GM21529 (cell line): ENCODE results near the gene PAQR9.
"Not testable (repeated sequence)": the region's sequence is repeated elsewhere in the genome, so short reads cannot be mapped to it uniquely, and the experiment has no call there.

ENCODE experiments used
- ATAC-seq: cut with Tn5 transposase; IDR thresholded peaks from one replicate; pipeline ENCODE4 v1.9.1; 2021; ENCODE audit not compliant: unreplicated experiment

Gene PAQR9, protein sequence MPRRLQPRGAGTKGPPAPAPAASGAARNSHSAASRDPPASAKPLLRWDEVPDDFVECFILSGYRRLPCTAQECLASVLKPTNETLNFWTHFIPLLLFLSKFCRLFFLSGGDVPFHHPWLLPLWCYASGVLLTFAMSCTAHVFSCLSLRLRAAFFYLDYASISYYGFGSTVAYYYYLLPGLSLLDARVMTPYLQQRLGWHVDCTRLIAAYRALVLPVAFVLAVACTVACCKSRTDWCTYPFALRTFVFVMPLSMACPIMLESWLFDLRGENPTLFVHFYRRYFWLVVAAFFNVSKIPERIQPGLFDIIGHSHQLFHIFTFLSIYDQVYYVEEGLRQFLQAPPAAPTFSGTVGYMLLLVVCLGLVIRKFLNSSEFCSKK

DNA sequence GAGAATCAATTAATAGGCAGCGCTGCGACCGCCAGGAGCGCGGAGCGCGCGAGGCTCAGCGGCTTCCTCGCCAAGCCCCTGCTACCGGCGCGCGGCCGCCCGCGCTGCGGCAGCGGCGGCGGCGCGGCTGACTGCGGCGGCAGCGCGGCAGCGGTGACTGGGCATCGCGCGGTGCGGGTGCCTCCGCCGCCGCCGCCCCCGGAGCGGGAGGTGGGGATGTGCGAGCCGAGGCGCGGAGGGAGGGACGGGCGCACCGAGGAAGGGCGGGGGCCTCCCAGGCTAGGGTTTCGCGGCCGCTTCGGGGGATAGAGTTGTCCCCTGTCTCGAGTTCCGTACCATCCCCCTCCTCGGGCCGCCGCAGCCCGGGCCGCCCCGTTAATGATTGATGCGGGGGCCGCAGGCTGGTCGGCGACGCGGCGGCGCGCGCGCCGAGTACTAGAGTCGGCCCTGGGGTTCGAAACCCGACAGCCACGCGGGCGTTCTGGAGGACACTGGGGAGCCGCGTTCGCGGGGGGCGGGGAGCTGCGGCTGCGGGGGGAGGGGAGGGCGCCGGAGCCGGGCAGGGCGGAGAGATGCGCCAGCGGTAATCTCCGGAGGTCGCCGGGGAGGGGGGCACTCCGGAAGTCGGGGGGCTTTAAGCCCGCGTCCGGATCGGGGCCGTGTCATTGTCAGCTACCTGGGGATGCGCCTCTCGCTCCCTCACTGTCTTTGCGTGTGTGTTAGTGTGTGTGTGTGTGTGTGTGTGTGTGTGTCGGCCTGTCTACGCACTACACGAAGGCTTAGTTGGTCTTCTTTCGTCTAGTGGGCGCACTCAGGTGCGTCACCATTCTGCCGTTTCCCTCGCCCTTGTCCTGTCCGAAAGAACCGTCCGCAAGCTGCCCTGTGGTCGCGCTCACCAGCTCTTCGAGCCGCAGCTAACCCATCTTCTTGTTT is at the start of gene PAQR9:
TSS of gene PAQR9 (minus strand) at position 159 of the 933 bp plus-strand sequence. CDS start 338 bp downstream, outside the sequence.
- no peak for ATAC-seq

- no peak for ATAC-seq
These were observed 48.2 kb upstream of the PAQR9 start for GRCh38 chr3:143011705-143012104.

DNA sequence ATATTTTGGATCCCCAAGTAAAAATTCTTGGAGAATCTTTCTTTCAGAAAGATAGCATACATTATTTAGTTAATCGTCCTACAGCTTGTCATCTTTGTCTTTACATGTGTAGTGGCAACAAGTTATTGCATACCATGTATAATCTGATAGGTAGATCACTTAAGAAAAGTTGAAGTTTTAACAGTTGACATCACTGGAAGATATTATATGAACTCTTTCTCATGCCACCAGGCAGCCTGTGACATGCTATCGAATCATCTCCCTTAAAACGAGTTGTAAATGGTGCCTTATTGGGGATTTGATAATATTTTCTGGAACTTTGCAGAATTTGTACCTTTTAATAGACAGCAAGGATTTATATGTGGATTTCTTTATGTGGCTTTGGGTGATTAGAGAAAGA is 46.5 kb upstream of the PAQR9 start:
- no peak for ATAC-seq

GRCh38 chr3:143004823-143005222 is 41.3 kb upstream of the PAQR9 start:
- ATAC-seq = no peak

DNA sequence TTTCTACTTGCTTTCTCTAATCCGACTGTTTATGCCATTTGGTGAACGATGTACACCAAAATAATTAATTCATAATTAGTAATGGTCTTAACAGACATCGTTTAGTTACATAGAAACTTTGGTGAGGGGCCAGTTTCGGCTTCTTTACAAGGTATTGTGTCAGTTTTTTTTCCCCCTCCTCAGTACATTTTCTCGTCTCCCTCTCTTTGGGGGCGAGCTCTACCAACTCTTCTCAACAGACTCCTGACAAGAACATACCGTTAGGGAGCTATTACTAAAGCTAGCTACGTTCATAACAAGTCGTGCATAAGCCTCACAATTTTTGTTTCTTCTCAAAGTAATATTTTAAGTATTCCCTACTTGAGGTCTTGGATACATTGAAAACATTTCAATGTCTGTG is 39.3 kb upstream of the PAQR9 start:
- ATAC-seq = no peak

- peak; percentile 26 for ATAC-seq
These were observed 38.7 kb upstream of the PAQR9 start for GRCh38 chr3:143002083-143002712.

DNA sequence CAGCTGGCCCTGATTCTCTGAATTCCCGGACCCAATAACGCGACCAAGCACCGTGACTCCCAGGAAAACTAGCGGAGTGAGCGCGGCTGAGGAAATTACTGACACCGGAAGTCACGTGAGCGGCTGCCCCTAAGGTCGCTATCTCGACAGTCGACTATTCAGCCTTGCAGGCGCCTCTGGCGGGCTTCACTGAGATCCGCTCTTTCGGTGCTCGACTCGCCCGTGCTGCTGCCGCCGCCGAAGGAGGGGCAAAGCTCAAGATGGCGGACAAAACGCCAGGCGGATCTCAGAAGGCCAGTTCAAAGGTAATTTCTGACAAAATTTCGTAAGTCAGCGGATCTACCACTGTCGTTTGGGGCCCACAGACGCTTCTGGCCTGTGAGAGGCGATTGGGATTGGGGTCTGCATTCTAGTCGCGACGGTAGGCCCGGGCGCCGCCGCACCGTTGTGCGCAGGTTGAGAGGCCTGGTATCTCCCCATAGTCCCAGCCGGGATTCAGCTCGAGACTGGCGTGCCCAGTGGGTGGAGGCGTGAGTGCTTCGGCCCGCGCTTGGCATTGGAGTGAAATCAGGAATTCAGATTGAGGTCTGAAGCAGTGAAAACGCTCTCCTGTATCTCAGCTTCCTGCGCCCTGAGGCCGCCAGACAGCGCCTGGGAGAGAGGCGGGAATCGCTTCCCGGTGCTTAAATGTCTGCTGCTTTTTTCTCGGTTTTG is 38.1 kb upstream of the PAQR9 start, which contains the start of gene U2SURP:
TSS of gene U2SURP (plus strand) at position 202 of the 714 bp plus-strand sequence. CDS start at position 261, 59 bp downstream.
- ATAC-seq = peak; percentile 83

- peak; percentile 71 for ATAC-seq
These were observed 37.5 kb upstream of the PAQR9 start for GRCh38 chr3:143001034-143001368.

DNA sequence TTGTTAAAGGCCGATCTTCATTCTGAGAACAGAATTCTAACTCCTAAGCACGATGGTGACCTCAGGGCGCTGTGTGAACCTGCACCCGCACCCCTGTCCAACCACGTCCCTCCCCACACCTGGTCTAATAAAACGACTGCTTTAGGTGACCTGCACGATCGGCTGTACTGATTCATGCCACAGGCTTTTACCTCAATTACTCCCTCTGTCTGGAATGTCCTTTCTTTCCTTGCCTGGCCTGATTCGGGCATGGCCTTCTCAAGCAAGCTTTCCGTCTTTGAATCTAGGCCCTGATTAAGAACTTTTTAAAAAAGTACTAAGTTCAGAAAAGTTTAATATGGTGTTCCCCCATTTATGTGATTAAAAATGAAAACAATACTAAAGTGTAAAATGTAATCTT is 37.1 kb upstream of the PAQR9 start:
- ATAC-seq = no peak

GRCh38 chr3:142999881-143000280 is 36.4 kb upstream of the PAQR9 start:
- ATAC-seq = no peak

DNA sequence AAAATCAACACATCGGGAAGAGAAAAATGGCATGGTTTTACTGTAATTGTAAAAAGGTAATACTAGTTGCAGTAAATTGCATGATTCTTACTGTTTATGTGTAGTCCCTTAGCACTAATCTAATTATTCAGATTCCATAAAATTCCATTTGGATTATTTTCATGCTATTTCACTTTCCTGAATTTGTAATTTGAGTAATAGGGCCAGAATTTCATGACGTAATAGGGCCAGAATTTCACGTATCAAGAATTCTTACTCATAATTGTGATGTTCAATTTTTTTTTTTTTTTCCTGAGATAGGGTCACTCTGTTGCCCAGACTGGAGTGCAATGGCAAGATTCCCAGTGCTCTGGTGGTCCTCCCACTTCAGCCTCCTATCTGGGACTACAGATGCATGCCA is 35.0 kb upstream of the PAQR9 start:
- no peak for ATAC-seq

GRCh38 chr3:142997330-142997729 is 33.9 kb upstream of the PAQR9 start:
- no peak for ATAC-seq

GRCh38 chr3:142993958-142994442 is 30.5 kb upstream of the PAQR9 start:
- no peak for ATAC-seq

- ATAC-seq = no peak
These were observed 28.8 kb upstream of the PAQR9 start for GRCh38 chr3:142992323-142992722.

DNA sequence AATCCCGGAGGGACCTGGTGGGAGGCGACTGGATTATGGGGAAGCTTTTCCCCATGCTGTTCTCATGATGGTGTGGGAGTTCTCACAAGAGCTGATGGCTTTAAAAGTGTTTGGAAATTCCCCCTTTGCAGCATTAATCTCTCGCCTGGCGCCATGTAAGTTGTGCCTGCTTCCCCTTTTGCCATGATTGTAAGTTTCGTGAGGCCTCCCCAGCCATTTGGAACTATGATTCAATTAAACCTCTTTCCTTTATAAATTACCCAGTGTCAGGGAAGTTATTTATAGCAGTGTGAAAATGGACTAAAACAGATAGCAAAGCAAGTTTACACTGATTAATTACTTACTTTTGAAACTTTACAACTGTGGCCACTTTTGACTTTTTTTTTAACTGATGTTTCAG is 27.2 kb upstream of the PAQR9 start:
- no peak for ATAC-seq

GRCh38 chr3:142988826-142989225 is 25.4 kb upstream of the PAQR9 start:
- not testable (repeated sequence) for ATAC-seq

DNA sequence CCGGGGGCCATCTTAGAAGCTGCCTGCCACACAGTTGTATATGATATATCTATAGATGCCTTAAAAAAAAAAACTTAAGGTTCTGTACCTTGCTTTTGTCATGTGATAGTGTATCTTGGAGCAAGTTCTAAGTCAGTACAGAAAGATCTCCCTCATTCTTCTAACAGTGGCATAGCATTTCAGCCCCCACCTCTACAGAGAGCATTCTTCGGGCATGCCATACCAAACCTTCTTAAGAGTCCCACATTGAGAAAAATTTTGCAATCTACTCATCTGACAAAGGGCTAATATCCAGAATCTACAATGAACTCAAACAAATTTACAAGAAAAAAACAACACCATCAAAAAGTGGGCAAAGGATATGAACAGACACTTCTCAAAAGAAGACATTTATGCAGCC is 24.7 kb upstream of the PAQR9 start:
- ATAC-seq = not testable (repeated sequence)

- peak; percentile 72 for ATAC-seq
These were observed 24.2 kb upstream of the PAQR9 start for GRCh38 chr3:142987707-142988106.

- no peak for ATAC-seq
These were observed 23.7 kb upstream of the PAQR9 start for GRCh38 chr3:142987080-142987700.

- ATAC-seq = no peak
These were observed 20.8 kb upstream of the PAQR9 start for GRCh38 chr3:142984255-142984654.
